Trophoblast cell (in vitro differentiated cells and primary cell): ENCODE data around the gene CUBN.
A peak's percentile ranks its signal among the peaks of the same experiment; 100 is the strongest.

Experiments
- DNase-seq, 2 donors: peaks; one replicate each; pipeline ENCODE4 v3.0.0-alpha.2; 2016
- H2AFZ ChIP-seq: 2 replicates; pipeline ENCODE4 v1.6.1; 2013; ENCODE audit warnings: low read length, moderate library complexity, mild to moderate bottlenecking; ENCODE audit not compliant: insufficient read depth, poor library complexity
- H2AK5ac ChIP-seq: 2 replicates; pipeline ENCODE4 v1.6.1; 2013; ENCODE audit warnings: mild to moderate bottlenecking, low read length
- H2BK120ac ChIP-seq: 2 replicates; pipeline ENCODE4 v1.6.1; 2013; ENCODE audit warnings: low read length, mild to moderate bottlenecking, moderate library complexity; ENCODE audit not compliant: insufficient read depth, poor library complexity
- H2BK12ac ChIP-seq: 2 replicates; pipeline ENCODE4 v1.6.1; 2013; ENCODE audit warnings: mild to moderate bottlenecking, low read length, moderate library complexity
- H2BK5ac ChIP-seq: 2 replicates; pipeline ENCODE4 v1.6.1; 2013; ENCODE audit warnings: low read length, low read depth, moderate library complexity, mild to moderate bottlenecking; ENCODE audit not compliant: poor library complexity
- H3K14ac ChIP-seq: 2 replicates; pipeline ENCODE4 v1.6.1; 2013; ENCODE audit warnings: mild to moderate bottlenecking, low read length
- H3K18ac ChIP-seq: 2 replicates; pipeline ENCODE4 v1.6.1; 2013; ENCODE audit warnings: mild to moderate bottlenecking, low read length
- H3K23ac ChIP-seq: 2 replicates; pipeline ENCODE4 v1.6.1; 2013; ENCODE audit warnings: low read length
- H3K27ac ChIP-seq: 2 replicates; pipeline ENCODE4 v1.5.1; 2013; ENCODE audit warnings: low read depth, mild to moderate bottlenecking, inconsistent platforms, low read length, moderate library complexity
- H3K27me3 ChIP-seq: 2 replicates; pipeline ENCODE4 v1.6.1; 2013; ENCODE audit warnings: inconsistent platforms, mild to moderate bottlenecking, low read length, moderate library complexity; ENCODE audit not compliant: insufficient read depth
- H3K36me3 ChIP-seq, 2 experiments: 1 replicate in 1 of 2; 2 replicates in 1 of 2; pipeline ENCODE4 v1.6.1; 2013; ENCODE audit warnings: low read length in 2 of 2, mild to moderate bottlenecking in 2 of 2, moderate library complexity in 1 of 2; ENCODE audit not compliant: insufficient read depth in 2 of 2, control insufficient read depth in 1 of 2
- H3K4ac ChIP-seq: 2 replicates; pipeline ENCODE4 v1.6.1; 2013; ENCODE audit warnings: low read depth, mild to moderate bottlenecking, low read length, moderate library complexity
- H3K4me1 ChIP-seq, 2 experiments: 1 replicate in 1 of 2; 2 replicates in 1 of 2; pipeline ENCODE4 v1.6.1; 2013; ENCODE audit warnings: low read length in 2 of 2, mild to moderate bottlenecking in 2 of 2, moderate library complexity in 1 of 2; ENCODE audit not compliant: insufficient read depth in 2 of 2, control insufficient read depth in 1 of 2
- H3K4me2 ChIP-seq: 2 replicates; pipeline ENCODE4 v1.6.1; 2013; ENCODE audit warnings: inconsistent platforms, mild to moderate bottlenecking, low read length, moderate library complexity
- H3K4me3 ChIP-seq: 2 replicates; pipeline ENCODE4 v1.5.1; 2013; ENCODE audit warnings: mild to moderate bottlenecking, low read depth, low read length, inconsistent platforms
- H3K79me1 ChIP-seq: one replicate; pipeline ENCODE4 v1.6.1; 2013; ENCODE audit warnings: low read length
- H3K79me2 ChIP-seq: 2 replicates; pipeline ENCODE4 v1.6.1; 2013; ENCODE audit warnings: low read length, mild to moderate bottlenecking; ENCODE audit not compliant: control insufficient read depth, insufficient read depth, poor library complexity
- H3K9ac ChIP-seq: 2 replicates; pipeline ENCODE4 v1.6.1; 2013; ENCODE audit warnings: mild to moderate bottlenecking, low read length
- H3K9me3 ChIP-seq: 2 replicates; pipeline ENCODE4 v1.6.1; 2013; ENCODE audit warnings: low read depth, mild to moderate bottlenecking, control low read depth, inconsistent platforms, low read length; ENCODE audit not compliant: insufficient read depth
- H4K12ac ChIP-seq: 2 replicates; pipeline ENCODE4 v1.6.1; 2013; ENCODE audit warnings: low read depth, mild to moderate bottlenecking, low read length, moderate library complexity
- H4K8ac ChIP-seq: 2 replicates; pipeline ENCODE4 v1.6.1; 2013; ENCODE audit warnings: low read depth, mild to moderate bottlenecking, low read length, moderate library complexity
- H4K91ac ChIP-seq: one replicate; pipeline ENCODE4 v1.6.1; 2013; ENCODE audit warnings: low read depth, mild to moderate bottlenecking, low read length, moderate library complexity
- WGBS: extraction: QIAGEN DNeasy Blood & Tissue Kit; methylation state at CpG from one replicate; pipeline ENCODE4 v1.1.7; 2013; ENCODE audit warnings: missing lambda C conversion rate; ENCODE audit not compliant: insufficient read length, insufficient coverage; ENCODE audit errors: extremely low coverage; 5-methylcytosine and 5-hydroxymethylcytosine counted together

CUBN gene

GRCh38 chr10:17060289-17060688, 69.3 kb downstream of the CUBN start:
- no peak for DNase-seq
- H2AK5ac ChIP-seq, result no peak overlapping the region
- H4K12ac ChIP-seq, result no peak overlapping the region
- H2AFZ ChIP-seq, result no peak overlapping the region
- H3K9ac ChIP-seq, result no peak overlapping the region
- H3K4ac ChIP-seq, result no peak overlapping the region
- H3K79me2 ChIP-seq, result peaks cover 2% of the 10 kb centered on the region
- H3K9me3 ChIP-seq, result no peaks in the 10 kb centered on the region
- H3K18ac ChIP-seq, result no peak overlapping the region
- H4K8ac ChIP-seq, result no peak overlapping the region
- H3K14ac ChIP-seq, result no peak overlapping the region
- no peak overlapping the region for H3K4me2 ChIP-seq
- H3K4me3 ChIP-seq, result no peak overlapping the region
- peaks cover 8 to 13% of the 10 kb centered on the region in 2 experiments for H3K4me1 ChIP-seq
- H3K27me3 ChIP-seq, result no peaks in the 10 kb centered on the region
- H3K79me1 ChIP-seq, result peaks cover 11% of the 10 kb centered on the region
- no peaks in the 10 kb centered on the region for H3K36me3 ChIP-seq
- peak overlapping the region; percentile 6 for H4K91ac ChIP-seq
- no peak overlapping the region for H2BK120ac ChIP-seq
- no peak overlapping the region for H2BK5ac ChIP-seq
- H3K27ac ChIP-seq, result no peak overlapping the region
- no peak overlapping the region for H3K23ac ChIP-seq
- no CpG with 5 or more reads among the region's 6 CpGs for WGBS
- no peak overlapping the region for H2BK12ac ChIP-seq

GRCh38 chr10:17059197-17059688, 70.4 kb downstream of the CUBN start:
- H3K79me2 ChIP-seq, result peaks cover 2% of the 10 kb centered on the region
- H3K4ac ChIP-seq, result no peak overlapping the region
- no peak overlapping the region for H3K18ac ChIP-seq
- H2BK12ac ChIP-seq, result no peak overlapping the region
- H3K9ac ChIP-seq, result no peak overlapping the region
- H3K36me3 ChIP-seq, result no peaks in the 10 kb centered on the region
- no peak for DNase-seq
- H2BK120ac ChIP-seq, result no peak overlapping the region
- H4K91ac ChIP-seq, result no peak overlapping the region
- no peaks in the 10 kb centered on the region for H3K9me3 ChIP-seq
- no peak overlapping the region for H3K23ac ChIP-seq
- no peak overlapping the region for H3K14ac ChIP-seq
- no peak overlapping the region for H3K27ac ChIP-seq
- no peak overlapping the region for H4K8ac ChIP-seq
- no peaks in the 10 kb centered on the region for H3K27me3 ChIP-seq
- no peak overlapping the region for H3K4me2 ChIP-seq
- H3K4me3 ChIP-seq, result no peak overlapping the region
- H2BK5ac ChIP-seq, result no peak overlapping the region
- H3K4me1 ChIP-seq, result peaks cover 6 to 10% of the 10 kb centered on the region in 2 experiments
- H2AK5ac ChIP-seq, result no peak overlapping the region
- H4K12ac ChIP-seq, result no peak overlapping the region
- peaks cover 9% of the 10 kb centered on the region for H3K79me1 ChIP-seq
- no peak overlapping the region for H2AFZ ChIP-seq

- H2BK5ac ChIP-seq, result no peak overlapping the region
- peaks cover 5% of the 10 kb centered on the region in 2 experiments for H3K4me1 ChIP-seq
- H3K79me1 ChIP-seq, result peaks cover 6% of the 10 kb centered on the region
- no peak overlapping the region for H3K4me2 ChIP-seq
- no peaks in the 10 kb centered on the region for H3K9me3 ChIP-seq
- no peak overlapping the region for H3K18ac ChIP-seq
- no CpG with 5 or more reads among the region's 3 CpGs for WGBS
- H2AFZ ChIP-seq, result no peak overlapping the region
- peaks cover 2% of the 10 kb centered on the region for H3K79me2 ChIP-seq
- H2BK12ac ChIP-seq, result no peak overlapping the region
- no peaks in the 10 kb centered on the region for H3K27me3 ChIP-seq
- no peak overlapping the region for H3K9ac ChIP-seq
- no peak overlapping the region for H2AK5ac ChIP-seq
- H3K14ac ChIP-seq, result no peak overlapping the region
- no peaks in the 10 kb centered on the region for H3K36me3 ChIP-seq
- H3K4ac ChIP-seq, result no peak overlapping the region
- H3K27ac ChIP-seq, result no peak overlapping the region
- no peak overlapping the region for H4K91ac ChIP-seq
- H3K4me3 ChIP-seq, result no peak overlapping the region
- no peak overlapping the region for H3K23ac ChIP-seq
- no peak for DNase-seq
- no peak overlapping the region for H4K12ac ChIP-seq
- H4K8ac ChIP-seq, result no peak overlapping the region
- H2BK120ac ChIP-seq, result no peak overlapping the region
Measured at GRCh38 chr10:17058093-17058492, 71.5 kb downstream of the CUBN start.

- no peak overlapping the region for H3K23ac ChIP-seq
- no peak overlapping the region for H3K27ac ChIP-seq
- no peak overlapping the region for H2BK5ac ChIP-seq
- H4K91ac ChIP-seq, result no peak overlapping the region
- no peak overlapping the region for H3K14ac ChIP-seq
- DNase-seq, result no peak
- H2BK120ac ChIP-seq, result no peak overlapping the region
- peaks cover 3% of the 10 kb centered on the region for H3K79me1 ChIP-seq
- no peak overlapping the region for H3K4ac ChIP-seq
- no peaks in the 10 kb centered on the region for H3K27me3 ChIP-seq
- no peaks in the 10 kb centered on the region for H3K9me3 ChIP-seq
- no peak overlapping the region for H3K18ac ChIP-seq
- H3K4me2 ChIP-seq, result no peak overlapping the region
- H2BK12ac ChIP-seq, result no peak overlapping the region
- H2AFZ ChIP-seq, result no peak overlapping the region
- peaks cover 2 to 3% of the 10 kb centered on the region in 2 experiments for H3K4me1 ChIP-seq
- H4K12ac ChIP-seq, result no peak overlapping the region
- no peak overlapping the region for H3K9ac ChIP-seq
- no CpG with 5 or more reads among the region's 6 CpGs for WGBS
- no peak overlapping the region for H4K8ac ChIP-seq
- H2AK5ac ChIP-seq, result no peak overlapping the region
- H3K36me3 ChIP-seq, result no peaks in the 10 kb centered on the region
- no peak overlapping the region for H3K4me3 ChIP-seq
- peaks cover 2% of the 10 kb centered on the region for H3K79me2 ChIP-seq
Measured at GRCh38 chr10:17056781-17057428, 72.7 kb downstream of the CUBN start.
